SK-N-SH treated with all-trans-retinoic acid at 6 μM for 48 hours (cell line): Measurements from ENCODE around the gene LGR5.

ENCODE experiments used
- ARNTL ChIP-seq: fragments of 450-650 bp; formaldehyde crosslinking; IDR thresholded peaks from 2 replicates; pipeline ENCODE4 v1.5.0; 2020; ENCODE audit warnings: low read depth, mild to moderate bottlenecking, moderate library complexity, borderline replicate concordance
- BACH2 ChIP-seq: fragments of 250-450 bp; sonication (Bioruptor Pico); IDR thresholded peaks from 2 replicates; pipeline ENCODE4 v1.9.0; 2021; ENCODE audit warnings: mild to moderate bottlenecking, borderline replicate concordance
- CSRNP3 ChIP-seq: fragments of 250-450 bp; sonication (Bioruptor Pico); IDR thresholded peaks from 2 replicates; pipeline ENCODE4 v1.5.1; 2021; ENCODE audit warnings: mild to moderate bottlenecking, moderate library complexity
- GLIS3 ChIP-seq: fragments of 250-450 bp; sonication (Bioruptor Pico); IDR thresholded peaks from 2 replicates; pipeline ENCODE4 v1.5.0; 2020; ENCODE audit warnings: mild to moderate bottlenecking, moderate library complexity
- RARB ChIP-seq: fragments of 250-450 bp; sonication (Bioruptor Pico); IDR thresholded peaks from 2 replicates; pipeline ENCODE4 v1.8.0; 2021; ENCODE audit warnings: mild to moderate bottlenecking, moderate library complexity
- SNAI2 ChIP-seq: fragments of 250-450 bp; sonication (Bioruptor Pico); IDR thresholded peaks from 2 replicates; pipeline ENCODE4 v1.5.0; 2020; ENCODE audit warnings: mild to moderate bottlenecking, moderate library complexity
- TOX ChIP-seq: fragments of 250-450 bp; sonication (Bioruptor Pico); IDR thresholded peaks from 2 replicates; pipeline ENCODE4 v1.8.0; 2021; ENCODE audit warnings: mild to moderate bottlenecking, moderate library complexity, borderline replicate concordance
- ZFP3 ChIP-seq: fragments of 250-450 bp; sonication (Bioruptor Pico); IDR thresholded peaks from 2 replicates; pipeline ENCODE4 v1.5.0; 2020; ENCODE audit warnings: mild to moderate bottlenecking, moderate library complexity
- TF ChIP-seq, protein P1 (sequence below): fragments of 250-450 bp; sonication (Bioruptor Pico); IDR thresholded peaks from 2 replicates; pipeline ENCODE4 v1.5.1; 2020; ENCODE audit warnings: low read depth, mild to moderate bottlenecking, moderate library complexity

DNA sequence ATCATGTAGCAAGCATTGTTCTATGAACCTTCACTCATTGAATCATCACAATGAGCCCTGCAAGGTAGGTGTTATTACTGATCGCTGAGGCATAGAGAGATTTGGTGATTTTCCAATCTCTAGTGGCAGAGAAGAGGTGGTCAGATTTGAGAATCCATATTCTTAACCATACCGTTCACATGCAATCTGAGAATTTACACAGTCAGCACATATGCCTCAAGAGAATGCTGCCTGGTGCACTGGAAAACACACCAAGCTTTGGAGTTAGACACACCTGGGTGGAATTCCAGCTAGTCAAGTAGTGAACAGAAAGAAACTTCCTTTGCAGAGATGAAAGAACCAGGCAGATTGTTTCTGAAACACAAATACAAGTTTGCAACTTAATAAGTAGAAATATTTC is 94.1 kb downstream of the LGR5 start:
- TF ChIP-seq TOX = no peak
- TF ChIP-seq CSRNP3 (CRISPR knock-in tag) = no peak
- no peak for TF ChIP-seq ZFP3
- TF ChIP-seq ARNTL (CRISPR knock-in tag) = no peak
- TF ChIP-seq SNAI2 (CRISPR knock-in tag) = no peak
- no peak for TF ChIP-seq GLIS3 (CRISPR knock-in tag)
- TF ChIP-seq RARB (CRISPR knock-in tag) = no peak
- TF ChIP-seq, protein P1, sequence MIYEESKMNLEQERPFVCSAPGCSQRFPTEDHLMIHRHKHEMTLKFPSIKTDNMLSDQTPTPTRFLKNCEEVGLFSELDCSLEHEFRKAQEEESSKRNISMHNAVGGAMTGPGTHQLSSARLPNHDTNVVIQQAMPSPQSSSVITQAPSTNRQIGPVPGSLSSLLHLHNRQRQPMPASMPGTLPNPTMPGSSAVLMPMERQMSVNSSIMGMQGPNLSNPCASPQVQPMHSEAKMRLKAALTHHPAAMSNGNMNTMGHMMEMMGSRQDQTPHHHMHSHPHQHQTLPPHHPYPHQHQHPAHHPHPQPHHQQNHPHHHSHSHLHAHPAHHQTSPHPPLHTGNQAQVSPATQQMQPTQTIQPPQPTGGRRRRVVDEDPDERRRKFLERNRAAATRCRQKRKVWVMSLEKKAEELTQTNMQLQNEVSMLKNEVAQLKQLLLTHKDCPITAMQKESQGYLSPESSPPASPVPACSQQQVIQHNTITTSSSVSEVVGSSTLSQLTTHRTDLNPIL (CRISPR knock-in tag) = no peak
- TF ChIP-seq BACH2 (CRISPR knock-in tag) = no peak
